Gastroesophageal sphincter (tissue), 4 donors: Measurements from ENCODE around the gene PRRT3. TPM values are rescaled to one million over a fixed set of nuclear protein-coding genes. Genes with fewer than 3 reads are reported as not detected.
A peak's percentile ranks its signal among the peaks of the same experiment; 100 is the strongest.

Experiments used
- ATAC-seq: fragments of 150-250 bp; one replicate; pipeline ENCODE4 v1.9.1; 2016; ENCODE audit warnings: mild to moderate bottlenecking, moderate library complexity
- H3K27ac ChIP-seq, 4 donors: fragments of 200-600 bp; sonication (generic) in 3 of 4; 1 replicate in 3 of 4; 2 replicates in 1 of 4; pipeline ENCODE4 v1.5.1; 2016 to 2019
- H3K27me3 ChIP-seq: fragments of 200-600 bp; sonication (generic); one replicate; pipeline ENCODE4 v1.5.1; 2019
- H3K36me3 ChIP-seq, 2 donors: fragments of 200-600 bp; sonication (generic); one replicate each; pipeline ENCODE4 v1.5.1; 2019; ENCODE audit warnings: control low read depth in 1 of 2
- H3K4me1 ChIP-seq, 3 donors: fragments of 200-600 bp; sonication (generic); 1 replicate in 2 of 3; 2 replicates in 1 of 3; pipeline ENCODE4 v1.5.1; 2016 to 2019; ENCODE audit warnings: control low read depth in 2 of 3
- H3K4me3 ChIP-seq, 2 donors: fragments of 200-600 bp; sonication (generic); one replicate each; pipeline ENCODE4 v1.5.1; 2019; ENCODE audit warnings: mild to moderate bottlenecking in 1 of 2, moderate library complexity in 1 of 2
- H3K9me3 ChIP-seq, 3 donors: fragments of 200-600 bp; sonication (generic); one replicate each; pipeline ENCODE4 v1.5.1; 2017 to 2019; ENCODE audit warnings: control low read depth in 2 of 3
- CTCF ChIP-seq, 4 experiments: fragments of 200-600 bp in 2 of 4; fragments of 450-650 bp in 2 of 4; sonication (generic) in 1 of 4; IDR thresholded peaks; one replicate each; pipeline ENCODE4 v1.5.1; 2017 to 2019; ENCODE audit warnings: antibody characterized with exemption in 4 of 4, mild to moderate bottlenecking in 2 of 4, moderate library complexity in 2 of 4
- EP300 ChIP-seq: sonication (generic); formaldehyde crosslinking; IDR thresholded peaks from one replicate; pipeline ENCODE4 v1.6.1; 2017; ENCODE audit warnings: antibody characterized with exemption, mild to moderate bottlenecking
- POLR2A ChIP-seq, 2 donors: fragments of 450-650 bp; IDR thresholded peaks; one replicate each; pipeline ENCODE4 v1.6.1; 2017; ENCODE audit warnings: antibody characterized with exemption in 2 of 2, mild to moderate bottlenecking in 2 of 2, moderate library complexity in 1 of 2
- POLR2AphosphoS5 ChIP-seq: sonication (generic); formaldehyde crosslinking; IDR thresholded peaks from one replicate; pipeline ENCODE4 v1.6.1; 2017; ENCODE audit warnings: antibody characterized with exemption
- WGBS, 2 donors: methylation state at CpG; one replicate each; pipeline ENCODE4 v1.1.5; 2018; ENCODE audit warnings: low coverage in 1 of 2; 5-methylcytosine and 5-hydroxymethylcytosine counted together
- total RNA-seq, 4 donors: library from RNA; depleted of rRNA; stranded (reverse); fragments of >200 nt; gene quantifications; one replicate each; pipeline ENCODE4 v1.1.0, GENCODE V29; 2016

PRRT3 gene
- total RNA-seq, 4 donors from 2014 or later = 1.3 to 3.6 (median 2.7) TPM

DNA sequence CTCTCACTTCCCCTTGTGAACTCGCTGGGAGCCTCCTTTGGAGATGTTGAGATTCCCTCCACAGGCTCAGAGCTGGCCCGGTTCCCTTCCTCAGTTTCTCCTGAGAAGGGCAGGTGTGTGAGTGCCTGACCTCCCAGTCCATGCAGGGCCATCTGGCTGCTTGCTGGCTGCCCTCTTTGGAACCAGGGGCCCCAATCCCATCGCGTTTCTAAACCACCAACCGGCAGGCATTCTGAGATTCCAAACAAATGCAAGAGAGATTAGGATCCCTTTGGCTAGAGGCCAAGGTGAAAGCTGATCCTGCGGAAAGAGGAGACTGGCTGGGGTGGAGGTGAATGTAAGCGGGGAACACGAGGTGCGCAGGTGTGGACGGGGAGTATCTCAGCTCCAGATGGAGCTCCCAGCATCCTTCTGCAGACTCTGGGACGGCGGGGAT, 2.9 kb upstream of the PRRT3 start:
- no peak overlapping the region for H3K27ac ChIP-seq
- TF ChIP-seq CTCF (IDR thresholded peaks at IDR 0.05) = no peak
- TF ChIP-seq POLR2AphosphoS5 = no peak
- TF ChIP-seq EP300 = no peak
- TF ChIP-seq POLR2A (IDR thresholded peaks at IDR 0.05) = no peak
- H3K4me1 ChIP-seq = peaks cover 0 to 16% (median 6%) of the 10 kb centered on the region in 3 donors
- ATAC-seq = no peak
- H3K36me3 ChIP-seq = peaks cover 0 to 16% of the 10 kb centered on the region in 2 donors
- no peak overlapping the region for H3K4me3 ChIP-seq
- WGBS, 2 donors = 38 to 54% methylated on average over 4 to 8 of the region's 12 CpGs
- H3K9me3 ChIP-seq = no peaks in the 10 kb centered on the region
- H3K27me3 ChIP-seq = no peaks in the 10 kb centered on the region

- no peak overlapping the region for H3K27ac ChIP-seq
- ATAC-seq = no peak
- H3K4me1 ChIP-seq = peaks cover 0 to 36% (median 14%) of the 10 kb centered on the region in 3 donors
- WGBS, 2 donors = 8 to 21% methylated on average over 5 to 8 of the region's 10 CpGs
- no peaks in the 10 kb centered on the region for H3K9me3 ChIP-seq
- H3K36me3 ChIP-seq = peaks cover 0 to 19% of the 10 kb centered on the region in 2 donors
- H3K4me3 ChIP-seq = peak overlapping the region; percentile 53 to 62
- H3K27me3 ChIP-seq = no peaks in the 10 kb centered on the region
- TF ChIP-seq EP300 (no peak), POLR2A (IDR thresholded peaks at IDR 0.05) (no peak), POLR2AphosphoS5 (no peak), CTCF (IDR thresholded peaks at IDR 0.05) (no peak)
These were observed 628 bp downstream of the PRRT3 start for GRCh38 chr3:9951598-9951961.

GRCh38 chr3:9951126-9951525, 1.1 kb downstream of the PRRT3 start:
- no peak for TF ChIP-seq POLR2A (IDR thresholded peaks at IDR 0.05)
- TF ChIP-seq CTCF (IDR thresholded peaks at IDR 0.05) = no peak
- no peak for TF ChIP-seq POLR2AphosphoS5
- Histone ChIP-seq H3K27me3 (no peaks in the 10 kb centered on the region), H3K9me3 (no peaks in the 10 kb centered on the region), H3K4me3 (no peak overlapping the region), H3K27ac (no peak overlapping the region), H3K4me1 (peaks cover 0 to 40% (median 14%) of the 10 kb centered on the region in 3 donors), H3K36me3 (peaks cover 0 to 19% of the 10 kb centered on the region in 2 donors)
- WGBS, 2 donors = 17 to 27% methylated on average over 2 to 5 of the region's 7 CpGs
- ATAC-seq = no peak

DNA sequence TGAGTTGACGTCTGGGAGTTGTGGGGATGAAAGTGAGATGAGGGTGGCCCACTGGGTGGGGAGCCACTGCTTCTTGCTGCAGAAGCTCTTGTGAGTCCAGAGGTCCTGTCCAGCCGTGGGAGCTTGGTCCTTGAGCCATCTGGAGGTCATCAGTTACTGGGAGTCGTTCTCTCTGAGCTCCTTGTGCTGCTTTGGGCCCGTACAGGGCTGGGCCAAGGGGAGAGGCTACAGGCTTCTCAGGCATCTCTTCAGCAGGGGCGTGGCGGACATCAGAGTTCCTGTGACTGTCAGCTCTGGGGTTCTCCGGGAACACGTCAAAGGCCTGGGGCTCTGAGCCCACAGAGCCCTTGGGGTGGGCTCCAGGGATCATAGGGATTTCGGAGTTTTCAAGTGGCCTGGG, 2.6 kb downstream of the PRRT3 start:
- 20% methylated on average over 2 of the region's 9 CpGs; no CpG with 5 or more reads in 1 of the 2 donors for WGBS, 2 donors
- no peak for ATAC-seq

More for the DNA sequence above, 2.6 kb downstream of the PRRT3 start:
- Histone ChIP-seq H3K36me3 (peaks cover 0 to 20% of the 10 kb centered on the region in 2 donors), H3K4me3 (no peak overlapping the region), H3K27ac (no peak overlapping the region), H3K9me3 (no peaks in the 10 kb centered on the region), H3K4me1 (peaks cover 0 to 50% (median 14%) of the 10 kb centered on the region in 3 donors), H3K27me3 (no peaks in the 10 kb centered on the region)
- no peak for TF ChIP-seq POLR2A (IDR thresholded peaks at IDR 0.05)
- no peak for TF ChIP-seq EP300
- TF ChIP-seq POLR2AphosphoS5 = no peak
- no peak for TF ChIP-seq CTCF (IDR thresholded peaks at IDR 0.05)
